ENCODE results near the gene CERCAM.
A peak's percentile ranks its signal among the peaks of the same experiment; 100 is the strongest.

CERCAM gene

GRCh38 chr9:128420651-128421481 lies at the start of gene CERCAM:
TSS of gene CERCAM (plus strand) at chr9:128420857. CDS start at chr9:128420878, 21 bp downstream.
- peak; percentile 50 for DNase-seq

- DNase-seq = no peak
Measured at GRCh38 chr9:128371630-128372117, 49.0 kb upstream of the CERCAM start.

- DNase-seq = no peak
Measured at GRCh38 chr9:128372188-128372641, 48.4 kb upstream of the CERCAM start.

- DNase-seq = no peak
Measured at GRCh38 chr9:128372784-128373183, 47.9 kb upstream of the CERCAM start.

GRCh38 chr9:128374221-128374675 lies 46.4 kb upstream of the CERCAM start:
- DNase-seq = no peak

GRCh38 chr9:128375865-128376264 lies 44.8 kb upstream of the CERCAM start:
- no peak for DNase-seq

- no peak for DNase-seq
Measured at GRCh38 chr9:128382261-128382660, 38.4 kb upstream of the CERCAM start.

- DNase-seq = no peak
Measured at GRCh38 chr9:128383007-128383753, 37.5 kb upstream of the CERCAM start.

GRCh38 chr9:128383791-128384190 lies 36.9 kb upstream of the CERCAM start:
- no peak for DNase-seq

GRCh38 chr9:128384801-128385495 lies 35.7 kb upstream of the CERCAM start:
- DNase-seq = no peak

- DNase-seq = no peak
Measured at GRCh38 chr9:128385496-128386460, 34.9 kb upstream of the CERCAM start.

GRCh38 chr9:128388150-128388549 lies 32.5 kb upstream of the CERCAM start:
- no peak for DNase-seq

GRCh38 chr9:128389395-128390149 lies 31.1 kb upstream of the CERCAM start:
- no peak for DNase-seq

GRCh38 chr9:128390150-128390812 lies 30.4 kb upstream of the CERCAM start:
- no peak for DNase-seq

- no peak for DNase-seq
Measured at GRCh38 chr9:128390813-128391711, 29.6 kb upstream of the CERCAM start.

- DNase-seq = no peak
Measured at GRCh38 chr9:128391956-128392301, 28.7 kb upstream of the CERCAM start.

- DNase-seq = no peak
Measured at GRCh38 chr9:128392302-128393144, 28.1 kb upstream of the CERCAM start.

- no peak for DNase-seq
Measured at GRCh38 chr9:128393145-128393775, 27.4 kb upstream of the CERCAM start.
